ENCODE measurements around the gene LONP2. TPM values are rescaled to one million over a fixed set of nuclear protein-coding genes. Genes with fewer than 3 reads are reported as not detected.

LONP2 gene
- total and polyA plus RNA-seq, 2 of the 13 experiments (the other 11 are each of a cell fraction or from before 2014, with no cell fraction given), result 39.2 to 63.3 TPM

DNA sequence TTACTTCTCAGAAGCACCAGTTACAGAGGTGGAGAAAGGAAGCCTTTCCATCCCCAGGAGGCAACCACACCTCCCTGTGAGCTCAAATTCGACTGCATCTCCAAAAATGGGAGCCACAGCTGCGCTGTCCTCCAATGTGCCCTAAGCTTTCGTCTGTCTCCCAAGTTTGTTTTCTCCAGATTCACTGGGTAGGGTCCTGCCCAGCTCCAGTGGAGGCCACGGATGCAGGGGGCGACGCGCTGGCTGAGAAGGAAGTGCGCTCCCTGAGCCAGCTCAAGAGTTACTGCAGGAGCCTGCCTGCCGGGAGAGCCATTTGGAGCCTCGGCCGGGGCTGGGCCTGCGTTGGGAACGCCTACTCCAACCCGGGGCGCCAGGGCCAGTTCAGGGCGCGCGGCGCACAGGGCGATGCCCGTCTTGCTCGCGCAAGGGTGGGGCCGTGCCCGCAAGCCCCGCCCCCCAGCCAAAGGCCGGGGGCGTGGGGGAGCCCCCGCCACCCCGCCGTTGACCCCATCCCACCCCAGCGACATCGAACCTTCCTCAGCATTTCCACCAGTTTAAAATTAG is 121.6 kb downstream of the LONP2 start (continued):
- TF ChIP-seq IKZF4 (CRISPR knock-in tag; IDR thresholded peaks at IDR 0.05; ENCODE audit: borderline replicate concordance, low read depth, not compliant biosample characterization) (peak; percentile 69), ZNF264 (CRISPR knock-in tag; IDR thresholded peaks at IDR 0.05) (no peak), EP300 (IDR thresholded peaks at IDR 0.05; ENCODE audit: low read depth in 2 of 2, low read length in 2 of 2) (no peak), EP300 (CRISPR knock-in tag; IDR thresholded peaks at IDR 0.05; ENCODE audit: borderline replicate concordance) (no peak), TEAD2 (CRISPR knock-in tag; IDR thresholded peaks at IDR 0.05) (no peak), MBNL3 (CRISPR knock-in tag; conservative IDR thresholded peaks at IDR 0.05) (no peak), SNRNP70 (IDR thresholded peaks at IDR 0.05; ENCODE audit: low read depth, low read length) (no peak), MIXL1 (CRISPR knock-in tag; IDR thresholded peaks at IDR 0.05) (no peak; the same call in 1 of the 2 replicates), TMF1 (CRISPR knock-in tag; IDR thresholded peaks at IDR 0.05; ENCODE audit: low read depth) (0 out of 2 replicates have a peak, but pooled peaks have one; percentile 26), NKX3-1 (CRISPR knock-in tag; IDR thresholded peaks at IDR 0.05) (no peak; the same call in 1 of the 2 replicates), ZNF274 (CRISPR knock-in tag; IDR thresholded peaks at IDR 0.05) (peak; percentile 83), ZNF644 (CRISPR knock-in tag; IDR thresholded peaks at IDR 0.05; ENCODE audit: low read depth) (0 out of 2 replicates have a peak, but pooled peaks have one; percentile 9), MAFF (IDR thresholded peaks at IDR 0.05; ENCODE audit: low read depth, low read length) (no peak), ZNF256 (CRISPR knock-in tag; conservative IDR thresholded peaks at IDR 0.05) (0 out of 2 replicates have a peak, but pooled peaks have one; percentile 35), ZNF777 (CRISPR knock-in tag; IDR thresholded peaks at IDR 0.05) (0 out of 2 replicates have a peak, but pooled peaks have one; percentile 42), ZNF260 (CRISPR knock-in tag; IDR thresholded peaks at IDR 0.05; ENCODE audit: borderline replicate concordance, low read depth) (no peak), ZNF569 (CRISPR knock-in tag; IDR thresholded peaks at IDR 0.05; ENCODE audit: borderline replicate concordance) (no peak), ZFP36L1 (CRISPR knock-in tag; IDR thresholded peaks at IDR 0.05) (no peak; the same call in 1 of the 2 replicates), ERF (CRISPR knock-in tag; IDR thresholded peaks at IDR 0.05) (peak; percentile 82), ZNF746 (CRISPR knock-in tag; IDR thresholded peaks at IDR 0.05) (no peak), KMT2B (CRISPR knock-in tag; IDR thresholded peaks at IDR 0.05) (no peak), SIN3A (IDR thresholded peaks at IDR 0.05; ENCODE audit: borderline replicate concordance, low read depth, low read length) (peak; percentile 56; the same call in 1 of the 2 replicates), ZNF3 (CRISPR knock-in tag; IDR thresholded peaks at IDR 0.05) (no peak), CHCHD3 (CRISPR knock-in tag; IDR thresholded peaks at IDR 0.05) (no peak)
- TF ChIP-seq, protein P1, sequence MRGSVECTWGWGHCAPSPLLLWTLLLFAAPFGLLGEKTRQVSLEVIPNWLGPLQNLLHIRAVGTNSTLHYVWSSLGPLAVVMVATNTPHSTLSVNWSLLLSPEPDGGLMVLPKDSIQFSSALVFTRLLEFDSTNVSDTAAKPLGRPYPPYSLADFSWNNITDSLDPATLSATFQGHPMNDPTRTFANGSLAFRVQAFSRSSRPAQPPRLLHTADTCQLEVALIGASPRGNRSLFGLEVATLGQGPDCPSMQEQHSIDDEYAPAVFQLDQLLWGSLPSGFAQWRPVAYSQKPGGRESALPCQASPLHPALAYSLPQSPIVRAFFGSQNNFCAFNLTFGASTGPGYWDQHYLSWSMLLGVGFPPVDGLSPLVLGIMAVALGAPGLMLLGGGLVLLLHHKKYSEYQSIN (CRISPR knock-in tag; IDR thresholded peaks at IDR 0.05; ENCODE audit: borderline replicate concordance), result no peak
- TF ChIP-seq, protein P2, sequence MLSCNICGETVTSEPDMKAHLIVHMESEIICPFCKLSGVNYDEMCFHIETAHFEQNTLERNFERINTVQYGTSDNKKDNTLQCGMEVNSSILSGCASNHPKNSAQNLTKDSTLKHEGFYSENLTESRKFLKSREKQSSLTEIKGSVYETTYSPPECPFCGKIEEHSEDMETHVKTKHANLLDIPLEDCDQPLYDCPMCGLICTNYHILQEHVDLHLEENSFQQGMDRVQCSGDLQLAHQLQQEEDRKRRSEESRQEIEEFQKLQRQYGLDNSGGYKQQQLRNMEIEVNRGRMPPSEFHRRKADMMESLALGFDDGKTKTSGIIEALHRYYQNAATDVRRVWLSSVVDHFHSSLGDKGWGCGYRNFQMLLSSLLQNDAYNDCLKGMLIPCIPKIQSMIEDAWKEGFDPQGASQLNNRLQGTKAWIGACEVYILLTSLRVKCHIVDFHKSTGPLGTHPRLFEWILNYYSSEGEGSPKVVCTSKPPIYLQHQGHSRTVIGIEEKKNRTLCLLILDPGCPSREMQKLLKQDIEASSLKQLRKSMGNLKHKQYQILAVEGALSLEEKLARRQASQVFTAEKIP (CRISPR knock-in tag; IDR thresholded peaks at IDR 0.05; ENCODE audit: borderline replicate concordance), result no peak
- TF ChIP-seq, protein P3, sequence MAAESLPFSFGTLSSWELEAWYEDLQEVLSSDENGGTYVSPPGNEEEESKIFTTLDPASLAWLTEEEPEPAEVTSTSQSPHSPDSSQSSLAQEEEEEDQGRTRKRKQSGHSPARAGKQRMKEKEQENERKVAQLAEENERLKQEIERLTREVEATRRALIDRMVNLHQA (CRISPR knock-in tag; IDR thresholded peaks at IDR 0.05), result no peak
- TF ChIP-seq, protein P4, sequence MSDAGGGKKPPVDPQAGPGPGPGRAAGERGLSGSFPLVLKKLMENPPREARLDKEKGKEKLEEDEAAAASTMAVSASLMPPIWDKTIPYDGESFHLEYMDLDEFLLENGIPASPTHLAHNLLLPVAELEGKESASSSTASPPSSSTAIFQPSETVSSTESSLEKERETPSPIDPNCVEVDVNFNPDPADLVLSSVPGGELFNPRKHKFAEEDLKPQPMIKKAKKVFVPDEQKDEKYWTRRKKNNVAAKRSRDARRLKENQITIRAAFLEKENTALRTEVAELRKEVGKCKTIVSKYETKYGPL (CRISPR knock-in tag; IDR thresholded peaks at IDR 0.05), result no peak; the same call in 1 of the 2 replicates
- TF ChIP-seq, protein P5, sequence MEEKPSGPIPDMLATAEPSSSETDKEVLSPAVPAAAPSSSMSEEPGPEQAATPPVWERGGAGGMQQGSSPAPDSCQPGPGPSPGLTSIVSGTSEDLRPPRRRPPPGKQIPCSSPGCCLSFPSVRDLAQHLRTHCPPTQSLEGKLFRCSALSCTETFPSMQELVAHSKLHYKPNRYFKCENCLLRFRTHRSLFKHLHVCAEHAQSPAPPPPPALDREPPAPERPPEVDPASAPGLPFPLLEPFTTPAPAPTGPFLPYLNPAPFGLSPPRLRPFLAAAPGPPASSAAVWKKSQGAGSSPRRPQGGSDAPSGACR (CRISPR knock-in tag; IDR thresholded peaks at IDR 0.05), result peak; percentile 69
